GM12878 (cell line): ENCODE data around the gene BBS2. TPM values are rescaled to one million over a fixed set of nuclear protein-coding genes. Genes with fewer than 3 reads are reported as not detected.

Experiments
- ATAC-seq: fragments of 200-7000 bp; cut with Tn5 transposase; 3 replicates; pipeline ENCODE4 v1.9.1; 2020; ENCODE audit warnings: mild to moderate bottlenecking, moderate library complexity
- BruUV-seq: library from RNA; stranded (reverse); fragments of 400-500 nt; replicated peaks from 2 replicates; lab custom pipeline; 2021; lab: Mats Ljungman, UMichigan
- CTCF ChIA-PET: fragments of 300-600 bp; sonication (Branson Sonifier 250); formaldehyde crosslinking; extraction: SDS; loops from one replicate; lab custom pipeline; 2021; ENCODE audit warnings: inconsistent platforms; lab: Yijun Ruan, JAX
- POLR2A ChIA-PET: fragments of 350-600 bp; formaldehyde crosslinking; extraction: SDS; loops from one replicate; lab custom pipeline; 2021; ENCODE audit warnings: inconsistent platforms; lab: Charles Lee
- RAD21 ChIA-PET: fragments of 300-600 bp; sonication (Branson Sonifier 250); formaldehyde crosslinking; loops from one replicate; lab custom pipeline; 2023; ENCODE audit warnings: antibody characterized with exemption; ENCODE audit not compliant: unreplicated experiment; lab: Charles Lee
- SMC1A ChIA-PET: fragments of 300-600 bp; sonication (Branson Sonifier 250); formaldehyde crosslinking; loops from one replicate; lab custom pipeline; 2023; ENCODE audit not compliant: unreplicated experiment, uncharacterized antibody; lab: Charles Lee
- DNase-seq: peaks from one replicate; pipeline ENCODE4 v3.0.0-alpha.2; 2011; ENCODE audit warnings: low read depth, low spot score
- FAIRE-seq: peaks from 3 replicates; lab custom pipeline; 2011; peaks lifted over from hg19 to GRCh38; lab: Jason Lieb, UNC
- H2AFZ ChIP-seq: 2 replicates; pipeline ENCODE4 v1.6.0; 2011; ENCODE audit warnings: low read depth, low read length, control low read depth; ENCODE audit not compliant: control insufficient read depth
- H3K27ac ChIP-seq: 2 replicates; pipeline ENCODE4 v1.5.1; 2011; ENCODE audit warnings: control low read depth; ENCODE audit not compliant: control insufficient read depth, insufficient read depth
- H3K27me3 ChIP-seq, 2 experiments: replicated peaks in 1 of 2; 2 replicates each; pipeline versions ENCODE4 v1.6.0 to v1.6.1; 2011; ENCODE audit warnings: low read length in 1 of 2; ENCODE audit not compliant: control insufficient read depth in 2 of 2, insufficient read depth in 2 of 2
- H3K36me3 ChIP-seq, 2 experiments: 2 replicates each; pipeline ENCODE4 v1.5.1; 2011; ENCODE audit warnings: low read length in 1 of 2; ENCODE audit not compliant: control insufficient read depth in 2 of 2, insufficient read depth in 2 of 2
- H3K4me1 ChIP-seq: 2 replicates; pipeline ENCODE4 v1.6.1; 2011; ENCODE audit warnings: mild to moderate bottlenecking, low read length, moderate library complexity, mixed read lengths; ENCODE audit not compliant: control insufficient read depth, insufficient read depth
- H3K4me2 ChIP-seq: 2 replicates; pipeline ENCODE4 v1.6.0; 2011; ENCODE audit warnings: control low read depth; ENCODE audit not compliant: control insufficient read depth, insufficient read depth
- H3K4me3 ChIP-seq: fragments of 200-600 bp; sonication (generic); 2 replicates; pipeline ENCODE4 v1.5.1; 2016
- H3K79me2 ChIP-seq: 2 replicates; pipeline ENCODE4 v1.6.0; 2011; ENCODE audit warnings: low read length; ENCODE audit not compliant: control insufficient read depth, insufficient read depth
- H3K9ac ChIP-seq: 2 replicates; pipeline ENCODE4 v1.8.0; 2011; ENCODE audit warnings: low read length, control low read depth, mixed read lengths; ENCODE audit not compliant: control insufficient read depth, insufficient read depth
- H3K9me3 ChIP-seq: replicated peaks from 3 replicates; pipeline ENCODE4 v1.5.1; 2011; ENCODE audit warnings: mild to moderate bottlenecking, low read length; ENCODE audit not compliant: control insufficient read depth, insufficient read depth
- H4K20me1 ChIP-seq: 2 replicates; pipeline ENCODE4 v1.6.0; 2011; ENCODE audit not compliant: control insufficient read depth, insufficient read depth
- BHLHE40 ChIP-seq, 2 experiments: fragments of 450-650 bp in 1 of 2; IDR thresholded peaks; 2 replicates each; pipeline ENCODE4 v1.6.1; 2011 to 2017; ENCODE audit warnings: low read depth in 2 of 2, borderline replicate concordance in 1 of 2, improper control_type of control experiment in 1 of 2, low read length in 1 of 2, mild to moderate bottlenecking in 1 of 2
- ETV6 ChIP-seq, 2 experiments: fragments of 450-650 bp in 1 of 2; IDR thresholded peaks in 1 of 2; conservative IDR thresholded peaks in 1 of 2; 2 replicates each; pipeline ENCODE4 v1.6.1; 2014; ENCODE audit warnings: antibody characterized with exemption in 1 of 2, borderline replicate concordance in 1 of 2, low read depth in 1 of 2, mild to moderate bottlenecking in 1 of 2, moderate library complexity in 1 of 2
- HDAC2 ChIP-seq: fragments of 200-600 bp; sonication (generic); IDR thresholded peaks from 2 replicates; pipeline ENCODE4 v1.6.1; 2017
- IKZF2 ChIP-seq, 2 experiments: fragments of 450-650 bp; IDR thresholded peaks; 2 replicates each; pipeline ENCODE4 v1.6.1; 2017; ENCODE audit warnings: mild to moderate bottlenecking in 2 of 2, moderate library complexity in 2 of 2
- KDM1A ChIP-seq: fragments of 200-600 bp; sonication (generic); IDR thresholded peaks from 2 replicates; pipeline ENCODE4 v1.6.1; 2016; ENCODE audit warnings: borderline replicate concordance
- MTA2 ChIP-seq: fragments of 450-650 bp; IDR thresholded peaks from 2 replicates; pipeline ENCODE4 v1.6.1; 2016; ENCODE audit warnings: low read depth, mild to moderate bottlenecking, moderate library complexity
- PML ChIP-seq: IDR thresholded peaks from 2 replicates; pipeline ENCODE4 v1.6.1; 2012; ENCODE audit warnings: low read length, inconsistent platforms
- RELA ChIP-seq: fragments of 450-650 bp; IDR thresholded peaks from 2 replicates; pipeline ENCODE4 v1.8.0; 2014; ENCODE audit warnings: borderline replicate concordance; ENCODE audit not compliant: partially characterized antibody
- SIN3A ChIP-seq: IDR thresholded peaks from 2 replicates; pipeline ENCODE4 v1.6.1; 2012; ENCODE audit warnings: low read depth, low read length, improper control_type of control experiment
- STAT1 ChIP-seq: fragments of 450-650 bp; conservative IDR thresholded peaks from 2 replicates; pipeline ENCODE4 v1.6.1; 2014; ENCODE audit warnings: antibody characterized with exemption, mild to moderate bottlenecking
- STAT3 ChIP-seq: IDR thresholded peaks from 2 replicates; pipeline ENCODE4 v1.6.1; 2011; ENCODE audit warnings: low read depth, low read length, improper control_type of control experiment
- WGBS: methylation state at CpG from one replicate; pipeline ENCODE4 v1.1.6; 2016; ENCODE audit warnings: low lambda C conversion rate; ENCODE audit not compliant: insufficient replicate concordance, insufficient coverage; ENCODE audit errors: missing lambda C conversion rate; 5-methylcytosine and 5-hydroxymethylcytosine counted together
- in situ Hi-C: fragments of 300-500 bp; cut with MboI; formaldehyde crosslinking; loops from 9 replicates; pipeline ENCODE4 v1.14.3; 2018; ENCODE audit warnings: mixed read lengths
- intact Hi-C: fragments of 100-400 bp; cut with micrococcal nuclease; formaldehyde crosslinking; loops from one replicate; pipeline ENCODE4 v1.14.2; 2022; ENCODE audit not compliant: unreplicated experiment
- polyA plus RNA-seq, 11 experiments: library from polyadenylated mRNA; depleted of rRNA in 4 of 11; unstranded in 6 of 11; stranded (reverse) in 5 of 11; fragments of >200 nt; fragmentation: Nextera tagmentation in 4 of 11; fragmentation: Illumina TruSeq in 1 of 11; extraction: Ambion mirVana in 4 of 11; extraction: Trizol in 1 of 11; gene quantifications; 1 replicate in 1 of 11; 2 replicates in 10 of 11; pipeline versions ENCODE4 v1.2.1 to v1.2.3, GENCODE V29; 2011 to 2016; ENCODE audit warnings: inconsistent platforms in 2 of 11, missing spikeins in 2 of 11, low read depth in 1 of 11
- total RNA-seq, 4 experiments: library from RNA; depleted of rRNA in 3 of 4; stranded (reverse); fragments of >200 nt in 3 of 4; fragmentation: Illumina TruSeq in 1 of 4; extraction: Trizol in 1 of 4; gene quantifications; 2 replicates each; pipeline versions ENCODE4 v1.2.1 to v1.2.3, GENCODE V29; 2013 to 2021
- TF ChIP-seq, protein P1 (sequence below): fragments of 450-650 bp; IDR thresholded peaks from 2 replicates; pipeline ENCODE4 v1.6.1; 2018; ENCODE audit warnings: mild to moderate bottlenecking, low read depth, moderate library complexity; ENCODE audit not compliant: partially characterized antibody
- TF ChIP-seq, protein P2 (sequence below): fragments of 450-650 bp; IDR thresholded peaks from 2 replicates; pipeline ENCODE4 v1.6.1; 2017; ENCODE audit warnings: mild to moderate bottlenecking, low read depth, inconsistent platforms; ENCODE audit not compliant: poor library complexity, severe bottlenecking

Gene BBS2
- total and polyA plus RNA-seq, 10 of the 15 experiments (the other 5 are each of a cell fraction or from before 2014, with no cell fraction given) = 4.9 to 38.3 (median 16.4) TPM

DNA sequence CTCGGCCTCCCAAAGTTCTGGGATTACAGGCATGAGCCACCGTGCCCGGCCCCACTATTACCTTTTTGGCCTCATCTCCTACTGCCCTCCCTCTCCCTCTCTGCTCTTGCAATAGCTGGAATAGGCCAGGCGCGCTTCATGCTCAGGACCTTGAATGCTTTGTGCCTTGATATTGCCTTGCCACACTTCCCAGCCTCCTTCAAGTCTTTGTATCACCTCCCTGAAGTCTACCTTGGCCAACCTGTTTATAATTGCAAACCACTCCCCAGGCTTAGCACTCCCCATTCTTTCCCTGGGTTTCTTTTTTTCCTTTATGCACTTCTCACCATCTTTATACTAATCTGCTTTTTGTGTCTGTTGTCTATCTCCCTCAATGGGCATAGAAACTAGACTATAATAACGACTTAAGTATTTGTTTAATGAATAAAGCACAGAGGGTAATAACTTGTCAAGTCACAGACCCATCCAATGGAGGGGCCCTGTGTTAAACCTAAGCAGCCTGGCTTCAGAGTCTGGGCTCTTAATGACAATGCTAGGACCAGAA, 61.8 kb downstream of the BBS2 start:
- POLR2A ChIA-PET = interaction anchor here (0.6 kb wide), 1 partner anchor 31 kb away, joined by 3 read pairs; no protein-coding TSS in a partner anchor
- BruUV-seq = no TSS peak
- no peak overlapping the region for H3K9ac ChIP-seq
- peaks cover 2 to 14% of the 10 kb centered on the region in 2 experiments for H3K36me3 ChIP-seq
- H3K4me1 ChIP-seq = peaks cover 3% of the 10 kb centered on the region; the same call in 1 of the 2 replicates
- CTCF ChIA-PET = interaction anchor here (0.6 kb wide), 1 partner anchor 244 kb away, joined by 3 read pairs; no protein-coding TSS in a partner anchor
- H3K4me2 ChIP-seq = no peak overlapping the region
- RAD21 ChIA-PET = no interaction called here
- intact Hi-C loops (no loop called here), in situ Hi-C loops (no loop called here)
- H3K4me3 ChIP-seq = no peak overlapping the region
- no peak overlapping the region for H2AFZ ChIP-seq
- H3K27ac ChIP-seq = no peak overlapping the region
- H3K27me3 ChIP-seq = no peaks in the 10 kb centered on the region
- H4K20me1 ChIP-seq = no peaks in the 10 kb centered on the region; the same call in 1 of the 2 replicates
- 98% methylated on average over 6 of the region's 6 CpGs for WGBS
- no peak for ATAC-seq
- FAIRE-seq = no peak
- H3K9me3 ChIP-seq = no peaks in the 10 kb centered on the region
- SMC1A ChIA-PET = no interaction called here
- DNase-seq = no peak
- no peak for TF ChIP-seq BHLHE40 (IDR thresholded peaks at IDR 0.05; ENCODE audit: borderline replicate concordance in 1 of 2, low read depth in 2 of 2, low read length in 1 of 2)
- TF ChIP-seq, protein P1, sequence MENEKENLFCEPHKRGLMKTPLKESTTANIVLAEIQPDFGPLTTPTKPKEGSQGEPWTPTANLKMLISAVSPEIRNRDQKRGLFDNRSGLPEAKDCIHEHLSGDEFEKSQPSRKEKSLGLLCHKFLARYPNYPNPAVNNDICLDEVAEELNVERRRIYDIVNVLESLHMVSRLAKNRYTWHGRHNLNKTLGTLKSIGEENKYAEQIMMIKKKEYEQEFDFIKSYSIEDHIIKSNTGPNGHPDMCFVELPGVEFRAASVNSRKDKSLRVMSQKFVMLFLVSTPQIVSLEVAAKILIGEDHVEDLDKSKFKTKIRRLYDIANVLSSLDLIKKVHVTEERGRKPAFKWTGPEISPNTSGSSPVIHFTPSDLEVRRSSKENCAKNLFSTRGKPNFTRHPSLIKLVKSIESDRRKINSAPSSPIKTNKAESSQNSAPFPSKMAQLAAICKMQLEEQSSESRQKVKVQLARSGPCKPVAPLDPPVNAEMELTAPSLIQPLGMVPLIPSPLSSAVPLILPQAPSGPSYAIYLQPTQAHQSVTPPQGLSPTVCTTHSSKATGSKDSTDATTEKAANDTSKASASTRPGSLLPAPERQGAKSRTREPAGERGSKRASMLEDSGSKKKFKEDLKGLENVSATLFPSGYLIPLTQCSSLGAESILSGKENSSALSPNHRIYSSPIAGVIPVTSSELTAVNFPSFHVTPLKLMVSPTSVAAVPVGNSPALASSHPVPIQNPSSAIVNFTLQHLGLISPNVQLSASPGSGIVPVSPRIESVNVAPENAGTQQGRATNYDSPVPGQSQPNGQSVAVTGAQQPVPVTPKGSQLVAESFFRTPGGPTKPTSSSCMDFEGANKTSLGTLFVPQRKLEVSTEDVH = no peak
- no peak for TF ChIP-seq STAT1
- TF ChIP-seq PML = no peak
- no peak for TF ChIP-seq RELA
- no peak for TF ChIP-seq STAT3
- TF ChIP-seq, protein P2, sequence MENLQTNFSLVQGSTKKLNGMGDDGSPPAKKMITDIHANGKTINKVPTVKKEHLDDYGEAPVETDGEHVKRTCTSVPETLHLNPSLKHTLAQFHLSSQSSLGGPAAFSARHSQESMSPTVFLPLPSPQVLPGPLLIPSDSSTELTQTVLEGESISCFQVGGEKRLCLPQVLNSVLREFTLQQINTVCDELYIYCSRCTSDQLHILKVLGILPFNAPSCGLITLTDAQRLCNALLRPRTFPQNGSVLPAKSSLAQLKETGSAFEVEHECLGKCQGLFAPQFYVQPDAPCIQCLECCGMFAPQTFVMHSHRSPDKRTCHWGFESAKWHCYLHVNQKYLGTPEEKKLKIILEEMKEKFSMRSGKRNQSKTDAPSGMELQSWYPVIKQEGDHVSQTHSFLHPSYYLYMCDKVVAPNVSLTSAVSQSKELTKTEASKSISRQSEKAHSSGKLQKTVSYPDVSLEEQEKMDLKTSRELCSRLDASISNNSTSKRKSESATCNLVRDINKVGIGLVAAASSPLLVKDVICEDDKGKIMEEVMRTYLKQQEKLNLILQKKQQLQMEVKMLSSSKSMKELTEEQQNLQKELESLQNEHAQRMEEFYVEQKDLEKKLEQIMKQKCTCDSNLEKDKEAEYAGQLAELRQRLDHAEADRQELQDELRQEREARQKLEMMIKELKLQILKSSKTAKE = no peak
- no peak for TF ChIP-seq SIN3A
- no peak for TF ChIP-seq ETV6 (conservative IDR thresholded peaks at IDR 0.05 in 1 of 2, IDR thresholded peaks at IDR 0.05 in 1 of 2; ENCODE audit: borderline replicate concordance in 1 of 2, low read depth in 1 of 2)
- TF ChIP-seq IKZF2 (IDR thresholded peaks at IDR 0.05) = no peak
- TF ChIP-seq MTA2 = no peak
- no peak for TF ChIP-seq HDAC2
- TF ChIP-seq KDM1A = no peak
- peaks cover 8% of the 10 kb centered on the region for H3K79me2 ChIP-seq
